ENCODE results near the gene KRT86. TPM values are rescaled to one million over a fixed set of nuclear protein-coding genes. Genes with fewer than 3 reads are reported as not detected.

KRT86 gene
- total RNA-seq, 1 experiment from 2014 or later, result 2.7 TPM

DNA sequence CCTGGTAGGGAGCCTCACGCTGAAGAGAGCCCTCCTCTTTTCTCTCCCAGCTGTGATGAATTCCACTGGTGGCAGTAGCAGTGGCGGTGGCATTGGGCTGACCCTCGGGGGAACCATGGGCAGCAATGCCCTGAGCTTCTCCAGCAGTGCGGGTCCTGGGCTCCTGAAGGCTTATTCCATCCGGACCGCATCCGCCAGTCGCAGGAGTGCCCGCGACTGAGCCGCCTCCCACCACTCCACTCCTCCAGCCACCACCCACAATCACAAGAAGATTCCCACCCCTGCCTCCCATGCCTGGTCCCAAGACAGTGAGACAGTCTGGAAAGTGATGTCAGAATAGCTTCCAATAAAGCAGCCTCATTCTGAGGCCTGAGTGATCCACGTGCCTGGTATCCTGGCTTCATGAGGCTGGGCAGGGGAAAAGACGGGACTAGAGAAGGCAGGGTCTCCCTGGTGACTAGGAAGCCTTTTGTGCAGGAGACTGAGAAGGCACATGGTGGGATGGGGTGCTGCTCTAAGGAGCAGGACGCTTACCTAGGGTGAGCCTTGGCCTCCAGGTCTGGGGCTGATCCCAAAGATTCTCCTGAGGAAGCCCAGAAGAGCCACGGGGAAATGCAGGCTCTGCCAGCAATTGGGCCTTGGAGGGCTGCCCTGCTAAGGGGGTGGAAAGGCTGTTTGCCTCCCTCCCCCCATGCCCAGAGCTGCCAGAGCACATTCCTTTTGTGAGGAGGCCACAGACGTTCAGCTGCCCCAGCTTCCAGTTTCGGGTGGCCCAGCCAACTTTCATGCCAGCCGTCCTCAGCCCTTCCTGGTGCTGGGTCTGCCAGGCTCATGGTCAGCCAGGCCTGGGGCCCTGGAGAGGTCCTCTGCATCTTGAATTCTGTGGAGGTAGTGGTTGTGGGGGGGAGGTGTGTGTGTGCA lies 25.6 kb upstream of the KRT86 start:
- Histone ChIP-seq H3K27ac (peak overlapping the region; percentile 90), H2AFZ (no peak overlapping the region), H3K9me3 (ENCODE audit: insufficient read depth, low read depth) (no peaks in the 10 kb centered on the region), H3K4me3 (no peak overlapping the region), H3K4me1 (replicated peaks; ENCODE audit: insufficient read depth) (peaks cover 58% of the 10 kb centered on the region), H3F3A (ENCODE audit: insufficient read depth, low read depth) (peaks cover 99% of the 10 kb centered on the region), H3K9me2 (ENCODE audit: insufficient read depth) (no peaks in the 10 kb centered on the region), H3K4me2 (no peak overlapping the region), H3K27me3 (ENCODE audit: insufficient read depth, low read depth) (no peaks in the 10 kb centered on the region), H3K79me2 (ENCODE audit: low read depth) (peaks cover 8% of the 10 kb centered on the region), H3K36me3 (ENCODE audit: low read depth) (peaks cover 46% of the 10 kb centered on the region), H4K20me1 (ENCODE audit: insufficient read depth) (peaks cover 32% of the 10 kb centered on the region)
- DNase-seq, result peak in 1 of 2 experiments; percentile 76
- no TSS peak for BruUV-seq (replicated peaks)
- intact Hi-C loops (cut with micrococcal nuclease; ENCODE audit: unreplicated experiment), result no loop called here
- TF ChIP-seq EZH2 (IDR thresholded peaks at IDR 0.05; ENCODE audit: low read depth) (no peak), CTCF (conservative IDR thresholded peaks at IDR 0.05) (no peak)
- ChIA-PET CTCF (interaction anchor here (1.6 kb wide), 1 partner anchor 30 kb away, joined by 5 read pairs; no protein-coding TSS in a partner anchor), POLR2A (ENCODE audit: unreplicated experiment) (interaction anchor here (0.6 to 1.0 kb wide), 3 partner anchors 17 to 32 kb away, joined by 3 to 6 read pairs (median 6); no protein-coding TSS in a partner anchor)

GRCh38 chr12:52249511-52250047 lies 24.9 kb upstream of the KRT86 start:
- no TSS peak for BruUV-seq (replicated peaks)
- no peak overlapping the region for H3K4me2 ChIP-seq
- peak overlapping the region; percentile 90 for H3K27ac ChIP-seq
- H3K9me2 ChIP-seq (ENCODE audit: insufficient read depth), result no peaks in the 10 kb centered on the region
- H3K36me3 ChIP-seq (ENCODE audit: low read depth), result peaks cover 41% of the 10 kb centered on the region
- intact Hi-C loops (cut with micrococcal nuclease; ENCODE audit: unreplicated experiment), result no loop called here
- H3K79me2 ChIP-seq (ENCODE audit: low read depth), result peaks cover 5% of the 10 kb centered on the region
- POLR2A ChIA-PET (ENCODE audit: unreplicated experiment), result interaction anchor here (0.6 to 1.0 kb wide), 3 partner anchors 18 to 63 kb away, joined by 3 to 6 read pairs (median 5); no protein-coding TSS in a partner anchor
- H3K4me3 ChIP-seq, result no peak overlapping the region
- H3K9me3 ChIP-seq (ENCODE audit: insufficient read depth, low read depth), result no peaks in the 10 kb centered on the region
- H3K27me3 ChIP-seq (ENCODE audit: insufficient read depth, low read depth), result no peaks in the 10 kb centered on the region
- H2AFZ ChIP-seq, result no peak overlapping the region
- CTCF ChIA-PET, result interaction anchor here (1.6 kb wide), 1 partner anchor 29 kb away, joined by 5 read pairs; no protein-coding TSS in a partner anchor
- H4K20me1 ChIP-seq (ENCODE audit: insufficient read depth), result peaks cover 31% of the 10 kb centered on the region
- peaks cover 100% of the 10 kb centered on the region for H3F3A ChIP-seq (ENCODE audit: insufficient read depth, low read depth)
- TF ChIP-seq EZH2 (IDR thresholded peaks at IDR 0.05; ENCODE audit: low read depth) (no peak), CTCF (conservative IDR thresholded peaks at IDR 0.05) (no peak)
- H3K4me1 ChIP-seq (replicated peaks; ENCODE audit: insufficient read depth), result peaks cover 50% of the 10 kb centered on the region
- no peak for DNase-seq

All from PC-9 (cell line).